Esophagus squamous epithelium (tissue), 5 donors: ENCODE measurements around the gene AURKA. TPM values are rescaled to one million over a fixed set of nuclear protein-coding genes. Genes with fewer than 3 reads are reported as not detected.
A peak's percentile ranks its signal among the peaks of the same experiment; 100 is the strongest.

ENCODE experiments used
- DNase-seq: peaks from one replicate; lab custom pipeline; 2025; lab: John Stamatoyannopoulos, UW
- H3K27ac ChIP-seq, 4 donors: fragments of 200-600 bp; sonication (generic); one replicate each; pipeline ENCODE4 v1.5.1; 2016 to 2019; ENCODE audit warnings: mild to moderate bottlenecking in 1 of 4
- H3K27me3 ChIP-seq, 4 donors: fragments of 200-600 bp; sonication (generic); 1 replicate in 3 of 4; 2 replicates in 1 of 4; pipeline versions ENCODE4 v1.5.1 to v1.6.0; 2017 to 2021; ENCODE audit warnings: antibody characterized with exemption in 1 of 4
- H3K36me3 ChIP-seq, 3 donors: fragments of 200-600 bp; sonication (generic); one replicate each; pipeline ENCODE4 v1.5.1; 2016 to 2019
- H3K4me1 ChIP-seq, 3 donors: fragments of 200-600 bp; sonication (generic); one replicate each; pipeline ENCODE4 v1.5.1; 2017 to 2019
- H3K4me3 ChIP-seq, 4 donors: fragments of 200-600 bp; sonication (generic); 1 replicate in 3 of 4; 2 replicates in 1 of 4; pipeline ENCODE4 v1.5.1; 2016 to 2019; ENCODE audit warnings: mild to moderate bottlenecking in 2 of 4, moderate library complexity in 1 of 4
- H3K9me3 ChIP-seq, 3 donors: fragments of 200-600 bp; sonication (generic); one replicate each; pipeline ENCODE4 v1.5.1; 2016 to 2019
- CTCF ChIP-seq, 6 experiments: fragments of 450-650 bp in 4 of 6; fragments of 200-600 bp in 2 of 6; sonication (generic) in 2 of 6; IDR thresholded peaks; one replicate each; pipeline ENCODE4 v1.5.1; 2016 to 2019; ENCODE audit warnings: antibody characterized with exemption in 6 of 6, mild to moderate bottlenecking in 4 of 6, moderate library complexity in 4 of 6
- POLR2A ChIP-seq, 4 donors: fragments of 450-650 bp; IDR thresholded peaks; one replicate each; pipeline ENCODE4 v1.6.1; 2017; ENCODE audit warnings: antibody characterized with exemption in 4 of 4, mild to moderate bottlenecking in 4 of 4, moderate library complexity in 3 of 4
- WGBS, 2 donors: methylation state at CpG; one replicate each; pipeline ENCODE4 v1.1.5; 2018; 5-methylcytosine and 5-hydroxymethylcytosine counted together
- intact Hi-C: fragments of 100-400 bp; cut with DNase I; formaldehyde crosslinking; loops from one replicate; pipeline ENCODE4 v1.15.0; 2022
- total RNA-seq, 4 donors: library from RNA; depleted of rRNA; stranded (reverse); fragments of >200 nt; gene quantifications; one replicate each; pipeline ENCODE4 v1.1.0, GENCODE V29; 2016
- donor health status: DM: yes; HTN: yes; CAD: no.

The AURKA gene
- total RNA-seq, 4 donors from 2014 or later, result 2.9 to 25.8 (median 12.3) TPM

GRCh38 chr20:56361900-56362299 lies 30.1 kb downstream of the AURKA start:
- DNase-seq, result no peak
- Histone ChIP-seq H3K9me3 (no peaks in the 10 kb centered on the region), H3K27ac (no peak overlapping the region), H3K4me3 (no peak overlapping the region), H3K4me1 (peaks cover 12 to 47% (median 16%) of the 10 kb centered on the region in 3 donors), H3K27me3 (no peaks in the 10 kb centered on the region), H3K36me3 (peaks cover 0 to 40% (median 9%) of the 10 kb centered on the region in 3 donors)
- WGBS, 2 donors, result 79 to 87% methylated on average over 5 to 7 of the region's 8 CpGs
- intact Hi-C loops, result no loop called here
- no peak for TF ChIP-seq POLR2A (IDR thresholded peaks at IDR 0.05)
- TF ChIP-seq CTCF (IDR thresholded peaks at IDR 0.05), result no peak

- no peaks in the 10 kb centered on the region for H3K9me3 ChIP-seq
- peaks cover 0 to 29% (median 8%) of the 10 kb centered on the region in 3 donors for H3K36me3 ChIP-seq
- H3K4me3 ChIP-seq, result no peak overlapping the region
- H3K27ac ChIP-seq, result no peak overlapping the region
- intact Hi-C loops, result no loop called here
- WGBS, 2 donors, result 79% methylated on average over 7 to 8 of the region's 8 CpGs
- DNase-seq, result no peak
- no peaks in the 10 kb centered on the region for H3K27me3 ChIP-seq
- TF ChIP-seq CTCF (IDR thresholded peaks at IDR 0.05) (no peak), POLR2A (IDR thresholded peaks at IDR 0.05) (no peak)
- H3K4me1 ChIP-seq, result peaks cover 12 to 51% (median 16%) of the 10 kb centered on the region in 3 donors
These were observed 31.2 kb downstream of the AURKA start for GRCh38 chr20:56360908-56361205.

GRCh38 chr20:56360133-56360907 lies 31.7 kb downstream of the AURKA start:
- intact Hi-C loops, result no loop called here
- Histone ChIP-seq H3K4me3 (peak overlapping the region; percentile 69 to 96 (median 94)), H3K27ac (peak overlapping the region; percentile 76 to 94 (median 88)), H3K4me1 (peaks cover 12 to 51% (median 16%) of the 10 kb centered on the region in 3 donors), H3K36me3 (peaks cover 0 to 24% (median 2%) of the 10 kb centered on the region in 3 donors), H3K27me3 (no peaks in the 10 kb centered on the region), H3K9me3 (no peaks in the 10 kb centered on the region)
- TF ChIP-seq CTCF (IDR thresholded peaks at IDR 0.05) (no peak), POLR2A (IDR thresholded peaks at IDR 0.05) (no peak)
- WGBS, 2 donors, result 70 to 71% methylated on average over 14 of the region's 14 CpGs
- no peak for DNase-seq

- intact Hi-C loops, result no loop called here
- H3K9me3 ChIP-seq, result no peaks in the 10 kb centered on the region
- 12% methylated on average over 25 to 34 of the region's 51 CpGs for WGBS, 2 donors
- TF ChIP-seq POLR2A (IDR thresholded peaks at IDR 0.05) (no peak), CTCF (IDR thresholded peaks at IDR 0.05) (no peak)
- H3K4me1 ChIP-seq, result peaks cover 12 to 51% (median 16%) of the 10 kb centered on the region in 3 donors
- peak overlapping the region; percentile 76 to 94 (median 88) for H3K27ac ChIP-seq
- H3K4me3 ChIP-seq, result peak overlapping the region; percentile 69 to 96 (median 94)
- DNase-seq, result no peak
- H3K27me3 ChIP-seq, result no peaks in the 10 kb centered on the region
- H3K36me3 ChIP-seq, result peaks cover 0 to 16% (median 0%) of the 10 kb centered on the region in 3 donors
These were observed 32.5 kb downstream of the AURKA start for GRCh38 chr20:56359212-56360132.
